GM21619 (cell line): ENCODE data around the gene CTDNEP1.

Experiments used
- ATAC-seq: cut with Tn5 transposase; IDR thresholded peaks from one replicate; pipeline ENCODE4 v1.9.1; 2021; ENCODE audit not compliant: unreplicated experiment

The CTDNEP1 gene

DNA sequence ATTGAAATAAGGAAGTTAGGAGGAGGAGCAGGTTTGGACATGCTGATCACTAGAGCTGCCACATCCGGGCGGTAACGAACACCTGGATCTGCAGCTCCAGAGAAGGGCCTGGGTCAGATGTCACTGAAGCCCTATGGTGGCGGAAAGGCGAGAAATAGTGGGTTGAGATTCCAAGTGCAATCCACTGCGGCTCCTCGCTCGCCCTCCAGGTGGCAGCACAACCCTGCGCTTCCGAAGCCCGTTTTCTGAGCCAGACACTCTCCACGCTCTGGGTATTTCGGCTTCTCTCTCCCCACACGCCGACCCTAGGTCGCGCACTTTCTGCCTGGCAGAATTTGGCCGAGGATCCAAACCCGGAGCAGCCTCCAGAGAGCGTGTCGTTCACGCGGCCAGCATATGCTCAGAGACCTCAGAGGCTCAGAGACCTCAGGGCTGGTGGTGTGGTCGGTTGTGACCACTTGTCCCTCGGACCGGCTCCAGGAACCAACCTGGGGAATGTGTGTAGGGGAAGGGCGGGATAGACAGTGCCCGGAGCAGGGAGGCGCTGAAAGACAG is 29.1 kb upstream of the CTDNEP1 start:
- peak; percentile 65 for ATAC-seq

DNA sequence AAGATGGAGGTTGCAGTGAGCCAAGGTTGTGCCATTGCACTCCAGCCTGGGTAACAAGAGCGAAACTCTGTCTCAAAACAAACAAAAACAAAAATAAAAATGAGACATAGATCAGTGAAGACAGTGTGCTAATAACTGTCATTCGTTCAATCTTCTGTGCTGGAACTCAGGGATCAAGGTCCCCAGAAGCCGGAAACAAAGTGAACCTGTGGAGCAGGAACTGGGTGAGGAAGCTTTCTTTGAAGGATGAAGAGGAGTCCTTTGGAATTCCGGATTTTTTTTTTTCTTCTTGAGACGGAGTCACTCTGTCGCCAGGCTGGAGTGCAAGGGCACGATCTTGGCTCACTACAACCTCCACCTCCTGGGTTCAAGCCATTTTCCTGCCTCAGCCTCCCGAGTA is 27.9 kb upstream of the CTDNEP1 start:
- ATAC-seq: no peak

DNA sequence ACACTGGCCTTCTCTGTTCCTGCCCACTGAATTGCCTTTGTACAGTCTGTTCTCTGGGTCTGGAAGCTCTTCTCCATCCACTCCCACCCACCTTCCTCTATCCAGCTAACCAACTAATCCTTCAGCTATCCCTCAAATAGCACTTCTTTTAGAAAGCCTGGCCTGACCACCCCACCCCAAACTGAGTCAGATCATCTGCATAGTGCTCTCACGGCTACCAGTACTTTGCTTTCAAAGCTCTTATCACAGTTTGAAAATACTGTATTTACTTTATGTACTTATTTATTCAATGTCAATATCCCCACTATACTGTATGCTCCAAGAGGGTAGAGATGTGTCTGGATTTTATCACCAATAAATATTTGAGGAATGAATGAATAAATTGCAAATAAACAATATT is 15.2 kb upstream of the CTDNEP1 start:
- no peak for ATAC-seq

DNA sequence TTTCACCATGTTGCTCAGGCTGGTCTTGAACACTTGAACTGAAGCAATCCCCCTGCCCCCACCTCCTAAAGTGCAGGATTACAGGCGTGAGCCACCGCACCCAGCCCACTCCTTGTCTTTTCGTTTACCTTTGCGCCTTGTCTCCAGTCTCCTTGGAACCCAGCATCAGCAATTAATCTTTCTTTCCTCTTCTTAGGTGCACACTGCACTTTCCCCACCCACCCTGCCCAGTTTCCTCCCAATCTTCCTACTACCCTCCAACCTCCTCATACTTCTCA is 12.2 kb upstream of the CTDNEP1 start:
- ATAC-seq: no peak

- no peak for ATAC-seq
These were observed 11.6 kb upstream of the CTDNEP1 start for GRCh38 chr17:7262935-7263800.

GRCh38 chr17:7262192-7262934 is 10.8 kb upstream of the CTDNEP1 start, which contains the start of gene CLDN7:
TSS of gene CLDN7 (minus strand) at chr17:7262478. CDS start at chr17:7262043, 435 bp downstream.
- no peak for ATAC-seq

- ATAC-seq: no peak
These were observed 10.1 kb upstream of the CTDNEP1 start for GRCh38 chr17:7261379-7262191.

GRCh38 chr17:7260651-7261378 is 9.3 kb upstream of the CTDNEP1 start:
- ATAC-seq: no peak

DNA sequence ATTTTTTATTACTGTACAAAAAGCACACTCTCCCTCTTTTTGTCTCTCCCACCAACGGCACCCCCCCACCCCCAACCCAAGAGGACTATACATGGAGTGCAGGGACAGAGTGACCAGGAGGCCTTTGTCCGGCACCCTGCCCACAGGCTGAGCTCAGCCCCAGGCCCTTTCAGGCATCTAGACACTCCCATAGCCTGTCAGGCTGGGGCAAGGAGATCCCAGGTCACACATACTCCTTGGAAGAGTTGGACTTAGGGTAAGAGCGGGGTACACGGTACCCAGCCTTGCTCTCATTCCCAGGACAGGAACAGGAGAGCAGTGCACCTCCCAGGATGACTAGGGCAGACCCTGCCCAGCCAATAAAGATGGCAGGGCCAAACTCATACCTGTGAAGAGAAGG is 8.6 kb upstream of the CTDNEP1 start:
- ATAC-seq: no peak

DNA sequence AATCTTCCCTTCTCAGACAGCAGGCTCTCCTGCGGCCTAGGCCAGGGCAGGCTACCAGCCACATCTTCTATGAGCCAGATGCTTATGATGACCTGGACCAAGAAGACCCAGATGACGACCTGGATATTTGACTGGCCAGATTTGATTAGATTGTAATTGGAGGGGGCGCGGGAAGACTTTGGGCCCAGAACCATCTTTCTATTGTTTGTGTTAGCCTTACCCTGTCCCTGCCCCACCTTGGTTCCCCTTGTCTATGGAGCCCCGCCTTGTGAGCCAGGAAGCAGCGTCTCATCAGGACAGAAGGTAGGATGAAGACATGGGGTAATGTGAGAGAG is 8.0 kb upstream of the CTDNEP1 start:
- no peak for ATAC-seq

- no peak for ATAC-seq
These were observed 7.4 kb upstream of the CTDNEP1 start for GRCh38 chr17:7258731-7259554.

- no peak for ATAC-seq
These were observed 5.4 kb upstream of the CTDNEP1 start for GRCh38 chr17:7256766-7257456.

DNA sequence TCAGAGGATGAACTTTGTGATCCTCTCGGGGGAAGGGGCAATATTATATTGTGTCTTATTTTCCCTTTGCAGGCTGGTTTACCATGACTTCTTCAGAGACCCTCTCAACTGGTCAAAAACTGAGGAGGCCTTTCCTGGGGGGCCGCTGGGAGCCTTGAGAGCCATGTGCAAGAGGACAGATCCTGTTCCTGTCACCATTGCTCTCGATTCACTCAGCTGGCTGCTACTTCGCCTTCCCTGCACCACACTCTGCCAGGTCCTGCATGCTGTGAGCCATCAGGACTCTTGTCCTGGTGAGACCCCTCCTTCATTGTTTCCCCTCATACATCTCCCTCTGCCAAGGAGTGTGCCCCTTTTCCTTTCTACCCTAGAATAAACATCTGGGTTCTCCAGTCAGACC is 3.0 kb upstream of the CTDNEP1 start:
- no peak for ATAC-seq

DNA sequence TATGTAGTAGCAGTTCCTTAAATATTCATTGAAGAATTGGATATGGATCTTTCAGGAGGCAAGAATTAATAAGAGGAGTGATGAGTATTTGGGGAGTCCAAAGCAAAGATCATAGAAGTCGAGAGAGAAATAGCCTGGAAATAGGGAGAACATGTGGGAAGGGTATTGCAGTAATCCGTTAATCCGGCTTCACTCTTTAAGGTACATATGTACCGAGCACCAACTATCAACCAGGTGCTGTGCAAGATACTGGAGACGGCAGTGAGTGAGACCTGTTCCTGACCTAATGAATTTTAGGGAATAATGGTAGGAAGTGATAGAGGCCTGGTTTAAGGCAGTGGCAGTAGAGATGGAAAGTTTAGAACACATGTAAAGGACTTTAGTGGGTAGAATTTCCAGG is 1.5 kb upstream of the CTDNEP1 start:
- ATAC-seq: no peak

- peak; percentile 46 for ATAC-seq
These were observed 876 bp upstream of the CTDNEP1 start, which contains the start of gene ELP5 for GRCh38 chr17:7252176-7253043. TSS of gene ELP5 (plus strand) at chr17:7252215. CDS start at chr17:7252551, 336 bp downstream.

DNA sequence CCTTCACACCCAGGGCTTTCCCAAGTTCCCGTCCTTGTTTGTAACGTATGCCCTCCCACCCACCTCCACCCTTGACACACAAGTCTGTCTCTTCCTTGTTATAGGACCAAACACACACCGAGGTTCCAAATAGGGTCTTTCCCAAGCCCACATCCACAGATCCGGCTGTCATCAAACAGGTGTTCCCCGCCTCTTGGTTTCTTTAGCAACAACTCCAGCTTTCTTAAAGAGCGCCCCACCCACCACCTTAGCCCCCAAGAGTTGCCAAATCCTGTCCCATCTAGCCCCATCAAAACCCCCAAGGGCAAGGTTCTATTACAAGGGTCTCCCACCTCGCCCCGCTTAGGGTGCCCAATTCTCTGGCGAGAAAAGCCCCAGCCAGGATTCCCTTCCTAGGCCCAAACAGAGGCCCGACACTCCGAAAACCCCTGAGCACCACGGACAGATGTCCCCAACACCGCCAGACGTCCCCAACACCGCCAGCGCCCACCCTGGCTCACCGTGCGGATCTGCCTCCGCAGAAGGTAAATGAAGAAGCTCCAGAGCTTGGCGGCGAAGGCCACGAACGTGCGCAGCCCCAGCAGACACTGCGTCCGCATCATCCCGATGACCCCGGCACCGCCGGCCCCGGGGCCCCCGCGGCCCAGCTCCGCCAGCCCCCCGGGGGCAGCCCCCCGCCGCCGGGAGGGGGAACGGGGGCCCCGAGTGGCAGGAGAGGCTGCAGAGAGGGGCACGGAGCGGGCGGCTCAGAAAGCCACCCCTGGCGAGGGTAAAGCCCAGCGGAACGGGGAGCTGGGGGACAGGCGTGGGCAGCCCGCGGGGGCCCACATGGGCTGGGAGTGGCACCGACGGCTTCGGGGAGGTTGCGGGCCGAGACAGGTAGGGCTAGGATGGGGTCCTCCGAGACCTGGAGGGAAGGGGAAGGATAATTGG is 573 bp downstream of the CTDNEP1 start:
- ATAC-seq: peak; percentile 1

- ATAC-seq: no peak
These were observed 1.7 kb downstream of the CTDNEP1 start for GRCh38 chr17:7249830-7250229.
